T-helper 17 cell (primary cell): Measurements from ENCODE around the gene PTPRT. TPM values are rescaled to one million over a fixed set of nuclear protein-coding genes. Genes with fewer than 3 reads are reported as not detected.

Experiments used
- ATAC-seq: fragments of 150-1000 bp; cut with Tn5 transposase; 2 replicates; pipeline ENCODE4 v1.10.0; 2021; ENCODE audit warnings: mild to moderate bottlenecking, moderate library complexity
- DNase-seq, 3 donors: peaks; one replicate each; pipeline versions ENCODE4 v3.0.0 to v3.0.0-alpha.2; 2020 to 2021
- H3K9me3 ChIP-seq: one replicate; pipeline ENCODE4 v1.7.0; 2013; ENCODE audit warnings: low read length, mild to moderate bottlenecking; ENCODE audit not compliant: control insufficient read depth, poor library complexity, severe bottlenecking
- H3K27ac Mint-ChIP-seq: one replicate; pipeline ENCODE4 v1.8.0; 2022; ENCODE audit warnings: mild to moderate bottlenecking, moderate library complexity, mixed read lengths
- H3K27me3 Mint-ChIP-seq: one replicate; pipeline ENCODE4 v1.8.0; 2022; ENCODE audit warnings: mixed read lengths
- H3K36me3 Mint-ChIP-seq: one replicate; pipeline ENCODE4 v1.8.0; 2022; ENCODE audit warnings: low read depth, mixed read lengths
- H3K4me1 Mint-ChIP-seq: one replicate; pipeline ENCODE4 v1.8.0; 2022; ENCODE audit warnings: mild to moderate bottlenecking, mixed read lengths
- H3K4me3 Mint-ChIP-seq: one replicate; pipeline ENCODE4 v1.8.0; 2022; ENCODE audit warnings: mild to moderate bottlenecking, moderate library complexity, mixed read lengths
- total RNA-seq, 4 donors: library from RNA in 2 of 4; stranded (reverse) in 2 of 4; gene quantifications; one replicate each; pipeline ENCODE4 v1.2.3 and lab custom pipeline; 2022 to 2026

Gene PTPRT
- total RNA-seq, 2 donors from 2014 or later = not detected

DNA sequence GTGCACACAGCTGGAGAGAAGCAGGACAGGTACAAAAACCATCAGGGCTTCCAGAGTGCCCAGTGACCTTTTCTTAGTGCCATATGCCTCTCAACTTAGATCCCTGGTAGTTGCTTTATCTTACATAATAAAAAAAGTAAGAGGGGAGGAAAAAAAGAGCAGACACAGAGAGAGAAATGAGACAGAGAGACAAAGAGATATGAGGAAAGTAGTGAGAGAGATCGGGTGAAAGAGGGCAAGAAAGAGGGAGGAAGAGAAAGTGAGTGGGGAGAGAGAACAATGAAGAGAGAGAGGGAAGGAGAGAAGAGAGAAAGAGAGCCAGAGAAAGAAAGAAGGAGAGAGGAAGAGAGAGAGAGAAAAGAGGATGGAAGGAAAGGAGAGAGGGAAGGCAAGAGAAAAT lies 131.6 kb downstream of the PTPRT start:
- Mint-ChIP-seq H3K27me3 (no peaks in the 10 kb centered on the region), H3K27ac (no peak overlapping the region), H3K4me3 (no peak overlapping the region), H3K36me3 (no peaks in the 10 kb centered on the region), H3K4me1 (no peaks in the 10 kb centered on the region)
- ATAC-seq (no peak), DNase-seq (no peak)
- H3K9me3 ChIP-seq = no peaks in the 10 kb centered on the region

GRCh38 chr20:43057317-43057716 lies 132.4 kb downstream of the PTPRT start:
- Mint-ChIP-seq H3K4me3 (no peak overlapping the region), H3K4me1 (no peaks in the 10 kb centered on the region), H3K27ac (no peak overlapping the region), H3K27me3 (no peaks in the 10 kb centered on the region), H3K36me3 (no peaks in the 10 kb centered on the region)
- ATAC-seq = no peak
- no peak for DNase-seq
- no peaks in the 10 kb centered on the region for H3K9me3 ChIP-seq

GRCh38 chr20:43055181-43055884 lies 134.4 kb downstream of the PTPRT start:
- Mint-ChIP-seq H3K27me3 (no peaks in the 10 kb centered on the region), H3K4me1 (no peaks in the 10 kb centered on the region), H3K4me3 (no peak overlapping the region), H3K36me3 (no peaks in the 10 kb centered on the region), H3K27ac (no peak overlapping the region)
- H3K9me3 ChIP-seq = no peaks in the 10 kb centered on the region
- DNase-seq = no peak
- ATAC-seq = no peak

GRCh38 chr20:43052532-43052931 lies 137.2 kb downstream of the PTPRT start:
- H3K36me3 Mint-ChIP-seq = no peaks in the 10 kb centered on the region
- H3K27ac Mint-ChIP-seq = no peak overlapping the region
- no peak overlapping the region for H3K4me3 Mint-ChIP-seq
- no peaks in the 10 kb centered on the region for H3K27me3 Mint-ChIP-seq
- no peaks in the 10 kb centered on the region for H3K9me3 ChIP-seq
- ATAC-seq (no peak), DNase-seq (no peak)
- no peaks in the 10 kb centered on the region for H3K4me1 Mint-ChIP-seq

- no peaks in the 10 kb centered on the region for H3K4me1 Mint-ChIP-seq
- DNase-seq (no peak), ATAC-seq (no peak)
- no peak overlapping the region for H3K4me3 Mint-ChIP-seq
- H3K27me3 Mint-ChIP-seq = no peaks in the 10 kb centered on the region
- H3K9me3 ChIP-seq = no peaks in the 10 kb centered on the region
- no peak overlapping the region for H3K27ac Mint-ChIP-seq
- H3K36me3 Mint-ChIP-seq = no peaks in the 10 kb centered on the region
Measured at GRCh38 chr20:43046966-43047365, 142.7 kb downstream of the PTPRT start.

- H3K4me3 Mint-ChIP-seq = no peak overlapping the region
- no peaks in the 10 kb centered on the region for H3K36me3 Mint-ChIP-seq
- H3K4me1 Mint-ChIP-seq = no peaks in the 10 kb centered on the region
- no peak for DNase-seq
- H3K27me3 Mint-ChIP-seq = no peaks in the 10 kb centered on the region
- no peak for ATAC-seq
- no peak overlapping the region for H3K27ac Mint-ChIP-seq
- H3K9me3 ChIP-seq = no peaks in the 10 kb centered on the region
Measured at GRCh38 chr20:43043887-43044286, 145.8 kb downstream of the PTPRT start.

- Mint-ChIP-seq H3K4me1 (no peaks in the 10 kb centered on the region), H3K4me3 (no peak overlapping the region)
- no peak for DNase-seq
Measured at GRCh38 chr20:43040427-43040826, 149.3 kb downstream of the PTPRT start.

GRCh38 chr20:43037605-43038309 lies 151.9 kb downstream of the PTPRT start:
- no peaks in the 10 kb centered on the region for H3K36me3 Mint-ChIP-seq
- DNase-seq (no peak), ATAC-seq (no peak)
- peaks cover 6% of the 10 kb centered on the region for H3K27me3 Mint-ChIP-seq
- no peaks in the 10 kb centered on the region for H3K9me3 ChIP-seq
- no peaks in the 10 kb centered on the region for H3K4me1 Mint-ChIP-seq
- no peak overlapping the region for H3K4me3 Mint-ChIP-seq
- H3K27ac Mint-ChIP-seq = no peak overlapping the region

More at GRCh38 chr20:43040427-43040826, 149.3 kb downstream of the PTPRT start:
- ATAC-seq = no peak
- H3K27me3 Mint-ChIP-seq = no peaks in the 10 kb centered on the region
- H3K27ac Mint-ChIP-seq = no peak overlapping the region
- H3K36me3 Mint-ChIP-seq = no peaks in the 10 kb centered on the region
- H3K9me3 ChIP-seq = no peaks in the 10 kb centered on the region

DNA sequence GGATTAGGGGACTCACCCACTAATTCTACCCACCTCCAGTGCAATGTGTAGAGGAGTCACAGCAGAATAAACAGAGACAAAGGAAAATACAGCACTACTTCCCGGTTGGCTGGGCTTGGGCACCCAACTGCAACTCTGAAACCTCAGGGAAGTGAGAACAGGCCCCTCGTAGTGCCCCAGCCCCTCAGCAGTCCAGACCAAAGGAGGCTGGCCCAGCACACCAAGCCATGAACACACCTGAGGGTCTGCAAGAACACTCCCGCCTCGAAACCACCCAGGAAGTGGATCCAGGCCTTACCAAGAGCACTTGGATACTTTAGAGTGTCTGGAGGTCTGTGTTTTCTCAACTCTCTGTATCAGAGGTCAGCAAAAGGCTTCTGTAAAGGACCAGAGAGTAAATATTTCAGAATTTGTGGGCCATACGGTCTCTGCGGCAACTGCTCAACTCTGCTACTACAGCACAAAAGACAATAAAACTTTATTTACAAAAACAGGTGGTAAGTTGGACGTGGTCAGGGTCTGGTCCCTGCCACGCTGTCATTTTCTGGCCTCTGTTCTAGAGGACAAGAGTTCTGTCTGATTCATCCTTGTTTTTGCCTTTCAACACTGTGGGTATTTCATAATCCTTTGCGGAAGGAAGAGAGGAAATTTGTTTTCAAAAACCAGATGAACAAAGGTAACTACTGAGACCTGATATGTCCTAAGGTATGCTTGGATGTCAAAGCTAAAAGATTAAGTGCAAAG lies 154.6 kb downstream of the PTPRT start:
- ATAC-seq = no peak
- Mint-ChIP-seq H3K4me3 (no peak overlapping the region), H3K27me3 (peaks cover 8% of the 10 kb centered on the region), H3K36me3 (no peaks in the 10 kb centered on the region), H3K27ac (no peak overlapping the region), H3K4me1 (no peaks in the 10 kb centered on the region)
- H3K9me3 ChIP-seq = peaks cover 2% of the 10 kb centered on the region
- no peak for DNase-seq

GRCh38 chr20:43032459-43032858 lies 157.2 kb downstream of the PTPRT start:
- no peak for DNase-seq
- no peak overlapping the region for H3K4me3 Mint-ChIP-seq
- no peaks in the 10 kb centered on the region for H3K36me3 Mint-ChIP-seq
- no peak for ATAC-seq
- H3K4me1 Mint-ChIP-seq = no peaks in the 10 kb centered on the region
- no peak overlapping the region for H3K27ac Mint-ChIP-seq
- H3K27me3 Mint-ChIP-seq = peaks cover 8% of the 10 kb centered on the region
- peaks cover 2% of the 10 kb centered on the region for H3K9me3 ChIP-seq

DNA sequence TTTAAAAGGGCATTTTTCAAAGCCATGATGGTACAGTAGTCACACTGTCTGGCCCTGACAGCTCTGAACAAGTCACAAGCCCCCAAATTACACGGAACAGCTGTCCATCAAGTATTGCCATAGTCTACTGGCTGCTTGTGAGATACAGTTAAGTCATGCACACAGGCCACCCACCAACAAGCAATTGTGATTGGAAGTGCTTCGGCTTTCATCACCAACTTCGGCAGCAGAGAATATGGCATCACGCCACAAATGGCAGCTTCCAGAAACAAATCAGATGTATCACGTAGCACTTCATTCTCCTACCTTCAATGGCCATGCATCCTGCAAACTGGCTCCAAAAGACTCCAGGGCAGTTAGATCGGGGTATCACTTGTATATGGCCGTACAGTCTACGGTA lies 160.5 kb downstream of the PTPRT start:
- ATAC-seq (no peak), DNase-seq (no peak)
- H3K4me3 Mint-ChIP-seq = no peak overlapping the region
- H3K36me3 Mint-ChIP-seq = no peaks in the 10 kb centered on the region
- no peak overlapping the region for H3K27ac Mint-ChIP-seq
- no peaks in the 10 kb centered on the region for H3K4me1 Mint-ChIP-seq
- peaks cover 8% of the 10 kb centered on the region for H3K27me3 Mint-ChIP-seq
- H3K9me3 ChIP-seq = peaks cover 2% of the 10 kb centered on the region

DNA sequence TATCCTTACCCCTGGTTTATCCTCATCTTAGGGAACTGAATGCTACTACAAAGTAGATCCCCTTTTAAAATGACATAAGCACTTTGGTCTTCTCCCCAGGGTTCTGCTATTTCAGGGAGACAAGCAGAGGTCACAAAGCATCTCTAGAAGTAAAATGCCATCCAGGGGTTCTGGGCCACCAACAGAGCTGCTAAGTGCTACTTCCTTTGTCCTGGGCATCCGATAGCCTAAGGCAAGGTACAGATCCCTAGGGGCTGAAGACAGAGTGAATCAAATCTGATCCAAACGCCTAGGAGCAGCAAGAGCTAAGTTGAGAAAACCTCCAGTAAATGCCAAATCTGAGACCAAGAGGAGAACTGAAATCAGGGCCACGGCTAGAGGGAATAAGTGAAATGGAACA lies 161.2 kb downstream of the PTPRT start:
- DNase-seq (no peak), ATAC-seq (no peak)
- Mint-ChIP-seq H3K27ac (no peak overlapping the region), H3K27me3 (peaks cover 8% of the 10 kb centered on the region), H3K36me3 (no peaks in the 10 kb centered on the region), H3K4me1 (no peaks in the 10 kb centered on the region), H3K4me3 (no peak overlapping the region)
- peaks cover 2% of the 10 kb centered on the region for H3K9me3 ChIP-seq

DNA sequence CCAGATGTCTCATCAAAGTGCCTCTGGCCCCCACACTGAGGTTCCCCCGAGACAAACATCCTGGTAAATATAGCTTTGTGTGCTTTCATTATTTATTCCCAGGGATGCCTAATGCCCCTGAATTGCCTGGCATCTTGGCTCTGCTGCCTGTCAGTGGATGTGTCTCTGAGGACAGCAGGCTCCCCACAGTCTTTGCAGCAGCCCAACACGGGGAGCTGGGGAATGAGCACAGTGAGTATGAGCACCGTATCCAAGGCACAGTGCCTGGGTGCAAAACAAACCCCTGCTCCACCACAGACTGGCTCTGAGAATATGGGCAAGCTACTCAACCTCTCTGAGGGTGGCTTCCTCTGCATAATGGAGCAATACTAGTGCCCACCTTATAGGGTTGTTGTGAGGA lies 165.9 kb downstream of the PTPRT start:
- H3K27ac Mint-ChIP-seq = no peak overlapping the region
- no peaks in the 10 kb centered on the region for H3K36me3 Mint-ChIP-seq
- no peaks in the 10 kb centered on the region for H3K27me3 Mint-ChIP-seq
- no peaks in the 10 kb centered on the region for H3K4me1 Mint-ChIP-seq
- no peaks in the 10 kb centered on the region for H3K9me3 ChIP-seq
- no peak overlapping the region for H3K4me3 Mint-ChIP-seq
- ATAC-seq = no peak
- no peak for DNase-seq
